CD4-positive, alpha-beta T cell treated with Interleukin-15 for 4 hours (primary cell): Measurements from ENCODE around the gene TRH.
"Not testable (repeated sequence)": the region's sequence is repeated elsewhere in the genome, so short reads cannot be mapped to it uniquely, and the experiment has no call there.

Experiments
- DNase-seq: peaks from one replicate; pipeline ENCODE4 v3.0.0-alpha.2; 2020; ENCODE audit warnings: low spot score

The TRH gene

DNA sequence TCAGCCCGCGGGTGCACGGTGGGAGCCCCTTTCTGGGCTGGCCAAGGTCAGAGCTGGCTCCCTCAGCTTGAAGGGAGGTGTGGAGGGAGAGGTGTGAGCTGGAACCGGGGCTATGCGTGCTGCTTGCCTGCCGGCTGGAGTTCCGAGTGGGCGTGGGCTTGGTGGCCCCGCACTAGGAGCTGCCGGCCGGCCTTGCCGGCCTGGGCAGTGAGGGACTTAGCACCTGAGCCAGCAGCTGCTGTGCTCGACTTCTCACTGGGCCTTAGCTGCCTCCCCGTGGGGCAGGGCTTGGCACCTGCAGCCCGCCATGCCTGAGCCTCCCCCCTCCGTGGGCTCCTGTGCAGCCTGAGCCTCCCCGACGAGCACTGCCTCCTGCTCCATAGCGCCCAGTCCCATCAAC lies 36.0 kb downstream of the TRH start:
- DNase-seq, result no peak

DNA sequence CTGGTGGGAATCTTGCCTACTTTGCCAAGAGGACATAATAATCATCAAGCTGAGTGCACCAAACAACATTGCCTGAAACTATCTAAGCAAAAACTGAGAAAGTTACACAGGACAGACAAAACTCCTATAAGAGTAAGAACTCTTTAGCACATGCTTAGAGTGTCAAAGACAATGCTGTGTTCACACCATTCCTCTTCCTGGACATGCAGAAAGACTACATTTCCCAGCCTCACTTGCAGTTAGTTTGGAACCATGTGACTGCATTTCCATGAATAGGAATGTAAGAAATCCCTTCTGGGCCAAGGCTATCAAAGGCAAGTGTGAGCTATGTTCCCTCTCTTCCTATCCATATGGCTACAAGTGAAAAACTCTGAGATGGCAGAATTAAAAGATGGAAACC lies 37.6 kb downstream of the TRH start:
- DNase-seq, result not testable (repeated sequence)

DNA sequence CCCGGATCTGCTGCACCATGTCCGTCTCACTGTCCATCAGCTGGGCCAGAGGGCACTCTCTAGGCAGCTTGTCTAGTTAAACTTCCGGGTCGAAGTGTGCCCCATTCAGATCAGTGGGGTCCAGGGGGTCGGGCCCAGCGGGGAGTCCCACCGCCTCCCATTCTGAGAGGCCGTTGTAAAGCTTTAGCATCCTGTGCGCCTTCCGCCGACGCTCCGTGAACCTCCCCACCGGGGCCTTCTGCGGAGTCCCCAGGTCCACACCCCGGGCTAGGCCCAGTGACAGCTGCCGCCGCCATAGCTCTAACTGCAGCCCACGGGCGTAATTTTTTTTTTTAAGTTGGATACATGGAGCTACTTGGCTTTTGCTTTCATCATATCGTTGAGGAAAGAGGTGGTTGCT lies 38.7 kb downstream of the TRH start:
- DNase-seq, result not testable (repeated sequence)

DNA sequence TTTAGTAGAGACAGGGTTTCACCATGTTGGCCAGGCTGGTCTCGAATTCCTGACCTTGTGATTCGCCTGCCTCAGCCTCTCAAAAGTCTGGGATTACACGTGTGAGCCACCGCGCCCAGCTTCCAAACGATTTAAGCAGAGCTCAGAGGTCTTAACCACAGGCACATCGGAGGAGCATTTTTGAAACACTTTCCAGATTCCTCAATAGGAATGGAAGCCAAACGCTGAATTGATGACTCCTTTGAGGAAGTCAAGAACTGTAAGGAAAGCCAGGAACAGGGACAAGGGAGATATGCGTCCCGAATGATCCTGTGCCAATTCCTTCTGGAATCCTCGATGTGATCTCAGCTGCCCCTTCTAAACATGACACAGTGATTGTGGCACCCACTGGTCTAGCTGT lies 40.0 kb downstream of the TRH start:
- DNase-seq, result no peak

DNA sequence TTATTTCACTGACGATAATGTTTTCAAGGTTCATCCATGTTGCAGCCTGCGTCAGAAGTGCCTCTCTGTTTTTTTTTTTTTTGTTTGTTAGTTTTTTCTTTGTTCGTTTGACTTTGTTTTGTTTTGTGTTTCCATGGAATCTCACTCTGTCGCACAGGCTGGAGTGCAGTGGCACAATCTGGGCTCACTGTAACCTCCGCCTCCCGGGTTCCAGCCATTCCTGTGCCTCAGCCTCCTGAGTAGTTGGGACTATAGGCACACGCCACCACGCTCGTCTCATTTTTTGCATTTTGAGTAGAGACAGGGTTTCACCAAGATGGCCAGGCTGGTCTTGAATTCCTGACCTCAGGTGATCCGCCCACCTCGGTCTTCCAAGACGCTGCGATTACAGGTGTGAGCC lies 43.1 kb downstream of the TRH start:
- not testable (repeated sequence) for DNase-seq

DNA sequence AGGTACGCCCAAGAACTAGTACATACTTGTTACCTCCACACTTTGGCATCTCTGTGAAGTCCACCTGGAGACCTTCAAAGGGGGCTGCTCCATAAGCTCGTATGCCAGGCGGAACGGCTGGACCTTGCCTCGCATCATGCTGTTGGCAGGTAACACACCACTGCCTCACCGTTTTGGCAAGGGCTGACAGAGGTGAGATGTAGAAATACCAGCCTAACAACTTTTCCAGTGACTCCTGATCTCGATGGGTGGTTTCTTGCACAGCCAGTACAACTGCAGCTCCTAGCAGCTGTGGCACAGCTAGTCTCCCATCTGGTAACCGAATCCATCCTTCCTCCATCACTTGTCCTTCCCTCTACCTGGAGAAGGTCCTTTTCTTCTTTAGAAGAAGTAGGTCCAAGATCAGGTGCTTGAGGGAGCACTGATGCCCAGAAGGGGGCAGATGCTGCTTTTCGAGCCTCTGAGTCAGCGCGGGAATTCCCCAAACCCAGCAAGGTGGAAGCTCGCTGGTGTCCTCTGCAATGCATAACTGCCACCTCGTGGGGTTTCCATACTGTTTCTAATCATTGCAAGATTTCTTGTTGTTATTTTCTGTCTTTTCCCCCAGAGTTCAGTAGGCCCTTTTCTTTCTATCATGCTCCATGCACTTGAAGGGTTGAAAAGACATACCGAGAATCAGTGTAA lies 51.8 kb downstream of the TRH start:
- DNase-seq, result peak; percentile 18

DNA sequence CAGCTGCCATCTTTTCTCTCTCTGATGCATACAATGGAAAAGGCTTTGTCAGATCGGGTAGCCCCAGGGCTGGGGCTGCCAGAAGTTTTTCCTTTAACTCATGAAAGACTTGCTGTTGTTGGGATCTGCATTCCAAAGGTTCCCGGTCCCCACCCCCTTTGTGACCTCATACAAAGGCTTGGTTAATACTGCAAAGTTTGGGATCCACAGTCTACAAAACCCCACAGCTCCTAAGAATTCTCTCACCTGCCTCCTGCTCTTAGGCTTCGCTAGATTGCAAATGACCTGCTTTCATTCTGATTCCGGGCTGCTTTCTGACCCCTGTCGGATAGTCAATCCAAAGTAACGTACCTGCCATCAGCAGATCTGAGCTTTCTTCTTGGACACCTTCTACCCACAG lies 52.9 kb downstream of the TRH start:
- DNase-seq, result not testable (repeated sequence)
